Neutrophil (primary cell): ENCODE measurements around the gene ZNF771.
A peak's percentile ranks its signal among the peaks of the same experiment; 100 is the strongest.

ENCODE experiments used
- H3K27ac ChIP-seq: fragments of 200-600 bp; sonication (generic); 2 replicates; pipeline ENCODE4 v1.5.1; 2016; ENCODE audit warnings: mild to moderate bottlenecking, moderate library complexity
- H3K27me3 ChIP-seq: fragments of 200-600 bp; sonication (generic); 2 replicates; pipeline ENCODE4 v1.6.0; 2016; ENCODE audit warnings: mild to moderate bottlenecking
- H3K36me3 ChIP-seq: fragments of 200-600 bp; sonication (generic); 2 replicates; pipeline ENCODE4 v1.5.1; 2017
- H3K4me1 ChIP-seq, 2 experiments: fragments of 200-600 bp in 1 of 2; sonication (generic) in 1 of 2; 1 replicate in 1 of 2; 2 replicates in 1 of 2; pipeline versions ENCODE4 v1.5.1 to v1.6.1; 2013 to 2016; ENCODE audit warnings: low read depth in 1 of 2, low read length in 1 of 2, mild to moderate bottlenecking in 1 of 2, moderate library complexity in 1 of 2; ENCODE audit not compliant: control insufficient read depth in 1 of 2, insufficient read depth in 1 of 2
- H3K4me3 ChIP-seq, 2 experiments: fragments of 200-600 bp in 1 of 2; sonication (generic) in 1 of 2; 1 replicate in 1 of 2; 2 replicates in 1 of 2; pipeline ENCODE4 v1.5.1; 2013 to 2016; ENCODE audit warnings: low read depth in 1 of 2, low read length in 1 of 2, mild to moderate bottlenecking in 1 of 2, moderate library complexity in 1 of 2
- H3K9me3 ChIP-seq: fragments of 200-600 bp; sonication (generic); 2 replicates; pipeline ENCODE4 v1.5.1; 2016
- TF ChIP-seq, protein P1 (sequence below): fragments of 200-600 bp; sonication (generic); IDR thresholded peaks from 2 replicates; pipeline ENCODE4 v1.5.1; 2016; ENCODE audit warnings: antibody characterized with exemption

Gene ZNF771

DNA sequence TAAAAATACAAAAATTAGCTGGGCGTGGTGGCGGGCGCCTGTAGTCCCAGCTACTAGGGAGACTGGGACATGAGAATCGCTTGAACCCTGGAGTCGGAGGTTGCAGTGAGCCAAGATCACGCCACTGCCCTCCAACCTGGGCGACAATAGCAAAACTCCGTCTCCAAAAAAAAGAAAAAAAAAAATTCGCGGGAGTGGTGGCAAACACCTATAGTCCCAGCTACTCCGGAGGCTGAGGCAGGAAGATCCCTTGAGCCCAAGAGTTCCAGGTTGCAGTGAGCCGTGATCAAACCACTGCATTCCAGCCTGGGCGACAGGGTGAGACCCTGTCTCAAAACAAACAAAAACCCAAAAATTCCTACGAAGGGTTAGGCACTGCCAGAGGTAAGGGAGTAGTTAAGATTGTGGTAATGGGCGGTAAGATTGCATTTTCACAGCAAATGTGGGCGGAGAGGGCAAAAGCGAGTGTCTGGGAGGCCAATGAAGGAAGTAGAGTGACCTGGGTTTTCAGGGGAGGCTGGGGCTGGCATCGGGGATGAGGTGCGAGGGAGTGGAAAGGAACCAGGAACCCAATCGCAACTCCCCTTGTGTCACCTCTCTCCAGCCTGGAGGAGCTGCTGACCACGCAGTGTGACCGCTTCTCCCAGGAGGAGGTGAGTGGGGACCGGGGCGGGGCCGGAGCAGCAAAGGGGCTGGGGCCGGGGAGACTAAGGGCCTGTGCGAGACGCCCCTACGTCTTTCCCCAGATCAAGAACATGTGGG, 30.2 kb upstream of the ZNF771 start:
- TF ChIP-seq, protein P1, sequence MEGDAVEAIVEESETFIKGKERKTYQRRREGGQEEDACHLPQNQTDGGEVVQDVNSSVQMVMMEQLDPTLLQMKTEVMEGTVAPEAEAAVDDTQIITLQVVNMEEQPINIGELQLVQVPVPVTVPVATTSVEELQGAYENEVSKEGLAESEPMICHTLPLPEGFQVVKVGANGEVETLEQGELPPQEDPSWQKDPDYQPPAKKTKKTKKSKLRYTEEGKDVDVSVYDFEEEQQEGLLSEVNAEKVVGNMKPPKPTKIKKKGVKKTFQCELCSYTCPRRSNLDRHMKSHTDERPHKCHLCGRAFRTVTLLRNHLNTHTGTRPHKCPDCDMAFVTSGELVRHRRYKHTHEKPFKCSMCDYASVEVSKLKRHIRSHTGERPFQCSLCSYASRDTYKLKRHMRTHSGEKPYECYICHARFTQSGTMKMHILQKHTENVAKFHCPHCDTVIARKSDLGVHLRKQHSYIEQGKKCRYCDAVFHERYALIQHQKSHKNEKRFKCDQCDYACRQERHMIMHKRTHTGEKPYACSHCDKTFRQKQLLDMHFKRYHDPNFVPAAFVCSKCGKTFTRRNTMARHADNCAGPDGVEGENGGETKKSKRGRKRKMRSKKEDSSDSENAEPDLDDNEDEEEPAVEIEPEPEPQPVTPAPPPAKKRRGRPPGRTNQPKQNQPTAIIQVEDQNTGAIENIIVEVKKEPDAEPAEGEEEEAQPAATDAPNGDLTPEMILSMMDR, result no peak
- Histone ChIP-seq H3K4me3 (peak overlapping the region; percentile 81 to 87), H3K27ac (peak overlapping the region; percentile 99), H3K9me3 (no peaks in the 10 kb centered on the region), H3K36me3 (no peaks in the 10 kb centered on the region), H3K27me3 (no peaks in the 10 kb centered on the region), H3K4me1 (peaks cover 22 to 30% of the 10 kb centered on the region in 2 experiments)

DNA sequence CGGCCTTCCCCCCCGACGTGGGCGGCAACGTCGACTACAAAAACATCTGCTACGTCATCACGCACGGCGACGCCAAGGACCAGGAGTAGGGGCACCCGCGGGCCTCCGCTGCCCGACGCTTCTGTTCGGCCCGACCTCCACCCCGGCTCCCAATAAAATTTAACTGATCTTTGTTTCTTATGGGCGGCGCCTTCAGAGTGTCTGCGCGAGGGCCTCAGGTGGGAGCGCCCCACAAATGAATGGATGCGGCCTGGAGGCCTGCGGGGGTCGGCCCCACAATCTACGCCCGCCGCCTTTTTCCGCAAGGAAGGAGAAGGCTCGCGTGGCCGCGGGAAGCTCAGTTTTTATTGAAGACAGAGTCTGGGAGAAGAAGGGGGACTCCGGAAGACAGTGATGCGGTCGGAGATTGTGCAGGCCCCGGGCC, 29.6 kb upstream of the ZNF771 start:
- peaks cover 28 to 36% of the 10 kb centered on the region in 2 experiments for H3K4me1 ChIP-seq
- H3K36me3 ChIP-seq, result no peaks in the 10 kb centered on the region
- H3K27ac ChIP-seq, result peak overlapping the region; percentile 99
- H3K9me3 ChIP-seq, result no peaks in the 10 kb centered on the region
- TF ChIP-seq, protein P1, result no peak
- peaks cover 6% of the 10 kb centered on the region for H3K27me3 ChIP-seq
- H3K4me3 ChIP-seq, result peak overlapping the region; percentile 81 to 87

DNA sequence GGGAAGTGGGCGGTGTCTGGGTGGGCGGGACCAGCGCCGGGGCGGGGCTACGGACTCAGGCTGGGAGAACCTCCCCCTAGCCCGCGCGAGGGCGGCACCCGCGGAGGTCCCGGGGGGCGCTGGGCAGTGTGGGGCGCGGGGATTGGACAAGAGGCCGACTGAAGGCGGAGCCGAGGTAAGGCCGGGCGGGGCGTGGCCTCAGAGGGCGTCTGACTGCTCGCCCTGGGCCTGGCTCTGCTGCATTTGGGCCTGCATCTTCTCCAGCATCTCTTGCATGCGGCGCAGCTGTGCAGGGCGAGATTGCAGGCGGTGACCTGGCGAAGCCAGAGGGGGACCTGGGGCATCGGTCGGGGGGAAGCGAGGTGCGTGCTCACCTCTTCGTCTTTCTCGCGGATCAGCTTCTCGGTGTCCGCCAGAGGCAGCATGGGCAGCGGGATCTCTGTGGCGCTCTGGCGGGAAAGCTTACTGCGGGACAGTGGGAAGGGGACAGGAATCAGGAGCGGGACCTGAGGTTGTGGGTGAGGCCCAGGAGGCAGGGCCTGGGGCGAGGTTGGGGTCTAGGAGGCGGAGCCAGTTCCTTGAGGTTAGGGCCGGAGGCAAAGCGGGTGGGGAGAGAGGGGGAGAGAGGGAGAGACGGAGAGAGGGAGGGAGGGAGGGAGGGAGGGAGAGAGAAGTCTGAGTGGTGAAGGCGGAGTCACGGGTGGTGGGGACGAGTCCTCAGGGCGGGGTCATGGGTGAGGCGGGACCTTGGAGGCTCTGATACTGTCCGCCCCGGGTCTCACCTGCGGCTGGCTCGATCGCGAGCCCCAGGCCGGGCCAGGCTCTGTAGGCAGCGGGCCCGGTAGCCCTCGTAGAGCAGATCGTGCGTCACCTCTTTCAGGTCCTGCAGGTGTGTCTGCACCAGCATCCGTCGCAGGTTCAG, 28.9 kb upstream of the ZNF771 start:
- Histone ChIP-seq H3K9me3 (no peaks in the 10 kb centered on the region), H3K4me3 (peak overlapping the region; percentile 81 to 87), H3K27me3 (peaks cover 7% of the 10 kb centered on the region), H3K36me3 (no peaks in the 10 kb centered on the region), H3K27ac (peak overlapping the region; percentile 99), H3K4me1 (peaks cover 28 to 37% of the 10 kb centered on the region in 2 experiments)
- TF ChIP-seq, protein P1, result no peak

DNA sequence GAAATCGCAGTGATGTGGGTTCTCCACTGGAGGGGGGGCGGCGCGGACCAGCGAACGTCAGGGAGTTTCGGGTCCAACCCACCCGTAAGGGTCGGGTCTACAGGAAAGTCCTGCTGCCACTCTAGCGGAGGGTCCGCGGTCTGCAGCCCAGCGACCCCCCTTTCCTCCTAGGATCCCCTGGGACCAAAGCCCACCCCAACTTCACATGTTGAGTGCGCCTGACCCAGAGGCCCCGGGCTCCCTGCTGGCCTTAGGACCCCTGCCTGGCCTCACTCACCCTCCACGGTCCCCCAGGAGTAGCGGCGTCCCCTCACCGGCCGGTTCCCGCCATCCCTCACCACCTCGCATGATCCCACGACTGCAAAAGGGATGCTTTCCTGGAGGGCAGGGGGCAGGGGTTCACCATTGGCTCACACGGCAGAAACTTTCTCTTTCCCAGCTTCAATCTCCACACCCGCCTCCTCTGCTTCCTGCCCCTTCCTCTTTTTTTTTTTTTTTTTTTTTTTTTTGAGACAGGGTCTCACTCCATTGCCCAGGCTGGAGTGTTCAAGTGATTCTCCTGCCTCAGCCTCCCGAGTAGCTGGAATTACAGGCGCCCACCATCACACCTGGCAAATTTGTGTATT, 28.1 kb upstream of the ZNF771 start:
- Histone ChIP-seq H3K27ac (peak overlapping the region; percentile 99), H3K9me3 (no peaks in the 10 kb centered on the region), H3K4me3 (peak overlapping the region; percentile 81 to 87), H3K36me3 (no peaks in the 10 kb centered on the region), H3K27me3 (peaks cover 7% of the 10 kb centered on the region), H3K4me1 (peaks cover 28 to 37% of the 10 kb centered on the region in 2 experiments)
- TF ChIP-seq, protein P1, result no peak

DNA sequence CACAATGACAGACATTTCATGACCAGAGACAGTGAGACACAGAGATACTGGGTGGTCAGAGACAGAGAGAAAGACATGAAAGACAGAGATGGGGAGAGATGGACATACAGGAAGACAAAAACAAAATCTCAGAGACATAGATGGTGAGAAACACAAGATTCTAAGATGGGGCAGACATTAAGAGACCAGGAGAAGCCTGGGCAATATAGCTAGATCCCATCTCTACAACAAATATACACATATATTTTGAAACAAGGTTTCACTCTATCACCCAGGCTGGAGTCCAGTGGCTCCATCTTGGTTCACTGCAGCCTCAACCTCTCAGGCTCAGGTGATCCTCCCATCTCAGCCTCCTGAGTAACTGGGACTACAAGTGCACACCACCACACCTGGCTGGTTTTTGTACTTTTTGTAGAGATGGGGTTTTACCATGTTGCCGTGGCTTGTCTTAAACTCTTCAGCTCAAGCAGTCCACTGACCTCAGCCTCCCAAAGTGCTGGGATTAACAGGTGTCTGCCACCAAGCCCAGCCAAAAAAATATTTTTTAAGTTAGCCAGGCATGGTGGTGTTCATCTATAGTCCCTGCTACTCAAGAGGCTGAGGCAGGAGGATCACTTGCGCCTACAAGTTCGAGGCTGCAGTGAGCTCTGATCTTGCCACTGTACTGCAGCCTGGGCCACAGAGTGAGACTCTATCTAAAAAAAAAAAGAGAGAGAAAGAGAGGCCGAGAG, 27.2 kb upstream of the ZNF771 start:
- Histone ChIP-seq H3K27me3 (peaks cover 7% of the 10 kb centered on the region), H3K9me3 (no peaks in the 10 kb centered on the region), H3K36me3 (no peaks in the 10 kb centered on the region), H3K4me1 (peaks cover 28 to 37% of the 10 kb centered on the region in 2 experiments), H3K27ac (peak overlapping the region; percentile 48), H3K4me3 (no peak overlapping the region)
- TF ChIP-seq, protein P1, result no peak
